HG03575 (cell line): ENCODE results near the gene CFAP141.
A peak's percentile ranks its signal among the peaks of the same experiment; 100 is the strongest.
"Not testable (repeated sequence)": the region's sequence is repeated elsewhere in the genome, so short reads cannot be mapped to it uniquely, and the experiment has no call there.

Experiments used
- ATAC-seq: cut with Tn5 transposase; IDR thresholded peaks from one replicate; pipeline ENCODE4 v1.9.1; 2021; ENCODE audit not compliant: unreplicated experiment, insufficient number of reproducible peaks, low FRiP score; ENCODE audit errors: extremely low read depth

CFAP141 gene

GRCh38 chr1:154206196-154206595, at the start of gene CFAP141:
Gene CFAP141, minus strand, starts transcription at chr1:154206333. Its CDS starts 26 bp downstream, at chr1:154206307.
- ATAC-seq, result no peak

GRCh38 chr1:154253671-154254070, 47.5 kb upstream of the CFAP141 start:
- no peak for ATAC-seq

- ATAC-seq, result no peak
Observed at GRCh38 chr1:154241703-154242351, 35.7 kb upstream of the CFAP141 start.

GRCh38 chr1:154240294-154240833, 34.2 kb upstream of the CFAP141 start:
- no peak for ATAC-seq

- no peak for ATAC-seq
Observed at GRCh38 chr1:154239491-154239890, 33.4 kb upstream of the CFAP141 start.

- no peak for ATAC-seq
Observed at GRCh38 chr1:154237880-154238506, 31.9 kb upstream of the CFAP141 start.

- ATAC-seq, result no peak
Observed at GRCh38 chr1:154237435-154237834, 31.3 kb upstream of the CFAP141 start.

GRCh38 chr1:154236855-154237254, 30.7 kb upstream of the CFAP141 start:
- no peak for ATAC-seq

- not testable (repeated sequence) for ATAC-seq
Observed at GRCh38 chr1:154233127-154233526, 27.0 kb upstream of the CFAP141 start.

- not testable (repeated sequence) for ATAC-seq
Observed at GRCh38 chr1:154231112-154231511, 25.0 kb upstream of the CFAP141 start.

- no peak for ATAC-seq
Observed at GRCh38 chr1:154225370-154225769, 19.2 kb upstream of the CFAP141 start.

- no peak for ATAC-seq
Observed at GRCh38 chr1:154223621-154224020, 17.5 kb upstream of the CFAP141 start.

GRCh38 chr1:154222918-154223317, 16.8 kb upstream of the CFAP141 start:
- no peak for ATAC-seq

GRCh38 chr1:154222518-154222917, 16.4 kb upstream of the CFAP141 start:
- no peak for ATAC-seq

GRCh38 chr1:154221278-154222001, 15.3 kb upstream of the CFAP141 start:
- ATAC-seq, result no peak

GRCh38 chr1:154220970-154221277, 14.8 kb upstream of the CFAP141 start:
- ATAC-seq, result no peak

- peak; percentile 76 for ATAC-seq
Observed at GRCh38 chr1:154220071-154220969, 14.2 kb upstream of the CFAP141 start, which contains the start of gene UBAP2L. Gene UBAP2L, plus strand, starts transcription at chr1:154220955. Its CDS starts 4,169 bp downstream, at chr1:154225124.

GRCh38 chr1:154219541-154219940, 13.4 kb upstream of the CFAP141 start:
- no peak for ATAC-seq

- ATAC-seq, result no peak
Observed at GRCh38 chr1:154218545-154218944, 12.4 kb upstream of the CFAP141 start.
